ENCODE measurements around the gene MTHFS. TPM values are rescaled to one million over a fixed set of nuclear protein-coding genes. Genes with fewer than 3 reads are reported as not detected.
A peak's percentile ranks its signal among the peaks of the same experiment; 100 is the strongest.

The MTHFS gene
- total RNA-seq, 1 donor from 2014 or later, result 34.7 TPM

- no peak for DNase-seq (ENCODE audit: low read depth)
These were observed 21.6 kb downstream of the MTHFS start for GRCh38 chr15:79875213-79875612.

GRCh38 chr15:79874242-79874641 lies 22.6 kb downstream of the MTHFS start:
- peak; percentile 28 for DNase-seq (ENCODE audit: low read depth)

GRCh38 chr15:79872358-79873017 lies 24.3 kb downstream of the MTHFS start:
- DNase-seq (ENCODE audit: low read depth), result peak; percentile 85

GRCh38 chr15:79868554-79868953 lies 28.3 kb downstream of the MTHFS start:
- no peak for DNase-seq (ENCODE audit: low read depth)

- DNase-seq (ENCODE audit: low read depth), result no peak
These were observed 32.9 kb downstream of the MTHFS start for GRCh38 chr15:79863886-79864285.

- DNase-seq (ENCODE audit: low read depth), result no peak
These were observed 34.6 kb downstream of the MTHFS start for GRCh38 chr15:79862191-79862590.

GRCh38 chr15:79860661-79861060 lies 36.2 kb downstream of the MTHFS start:
- no peak for DNase-seq (ENCODE audit: low read depth)

- DNase-seq (ENCODE audit: low read depth), result peak; percentile 30
These were observed 38.3 kb downstream of the MTHFS start for GRCh38 chr15:79858469-79858868.

GRCh38 chr15:79853492-79854328 lies 43.1 kb downstream of the MTHFS start:
- DNase-seq (ENCODE audit: low read depth), result peak; percentile 79

GRCh38 chr15:79849789-79850188 lies 47.0 kb downstream of the MTHFS start:
- DNase-seq (ENCODE audit: low read depth), result peak; percentile 15

GRCh38 chr15:79846539-79846938 lies 50.3 kb downstream of the MTHFS start:
- no peak for DNase-seq (ENCODE audit: low read depth)

GRCh38 chr15:79844221-79844620 lies 52.6 kb downstream of the MTHFS start:
- no peak for DNase-seq (ENCODE audit: low read depth)

- DNase-seq (ENCODE audit: low read depth), result peak; percentile 8
These were observed 59.0 kb downstream of the MTHFS start for GRCh38 chr15:79837846-79838245.

GRCh38 chr15:79834495-79834894 lies 62.3 kb downstream of the MTHFS start:
- peak; percentile 7 for DNase-seq (ENCODE audit: low read depth)

- no peak for DNase-seq (ENCODE audit: low read depth)
These were observed 64.3 kb downstream of the MTHFS start for GRCh38 chr15:79832367-79833120.

- DNase-seq (ENCODE audit: low read depth), result no peak
These were observed 65.2 kb downstream of the MTHFS start for GRCh38 chr15:79831604-79832003.

- DNase-seq (ENCODE audit: low read depth), result no peak
These were observed 66.9 kb downstream of the MTHFS start for GRCh38 chr15:79829950-79830349.

GRCh38 chr15:79828447-79828846 lies 68.4 kb downstream of the MTHFS start:
- DNase-seq (ENCODE audit: low read depth), result no peak

GRCh38 chr15:79826800-79827199 lies 70.0 kb downstream of the MTHFS start:
- no peak for DNase-seq (ENCODE audit: low read depth)

- no peak for DNase-seq (ENCODE audit: low read depth)
These were observed 72.6 kb downstream of the MTHFS start for GRCh38 chr15:79824136-79824701.

- no peak for DNase-seq (ENCODE audit: low read depth)
These were observed 76.0 kb downstream of the MTHFS start for GRCh38 chr15:79820820-79821219.

- no peak for DNase-seq (ENCODE audit: low read depth)
These were observed 76.6 kb downstream of the MTHFS start for GRCh38 chr15:79820176-79820575.

All from renal cortical epithelial cell (primary cell).